ENCODE data around the gene PIF1.

PIF1 gene

DNA sequence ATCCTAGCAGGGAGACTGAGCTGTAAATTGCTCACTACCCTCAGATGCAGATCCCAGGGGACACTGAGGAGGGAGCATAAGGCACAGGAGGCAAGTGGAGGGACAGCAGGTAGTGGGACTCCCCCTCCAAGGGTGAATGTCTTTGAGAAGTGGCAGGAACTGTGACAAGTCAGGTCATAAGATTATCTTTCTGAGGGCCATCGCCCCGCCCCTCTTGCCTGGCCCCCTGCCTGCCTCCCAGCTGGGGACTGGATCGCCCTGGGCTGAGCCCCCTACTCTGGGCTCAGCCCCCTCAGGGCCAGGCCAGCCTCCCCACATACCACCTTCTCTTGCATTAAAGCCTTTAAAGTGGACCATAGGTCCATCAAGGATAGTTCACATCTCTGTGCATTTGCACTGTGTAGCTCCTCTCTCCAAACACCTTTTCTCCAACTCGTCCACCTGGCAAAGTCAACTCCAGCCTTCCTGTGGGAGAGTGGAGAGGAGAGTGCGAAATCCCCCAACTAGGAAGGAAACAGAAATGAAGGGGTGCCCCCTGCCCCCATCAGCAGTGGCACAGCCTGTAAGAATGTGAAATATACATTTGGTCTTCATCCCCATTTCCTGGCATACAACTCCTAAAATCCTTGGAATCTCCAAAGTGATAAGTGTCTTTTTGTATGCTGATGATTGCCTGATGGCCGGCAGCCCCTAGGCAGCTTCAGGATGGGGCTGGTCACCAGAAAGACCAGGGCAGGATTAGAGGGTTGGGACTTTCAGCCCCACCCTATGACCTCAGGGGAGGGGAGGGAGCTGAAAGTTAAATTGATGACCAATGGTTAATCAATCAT lies 14.7 kb downstream of the PIF1 start:
- DNase-seq (ENCODE audit: low read depth in 2 of 2): no peak
- TF ChIP-seq, protein P1, sequence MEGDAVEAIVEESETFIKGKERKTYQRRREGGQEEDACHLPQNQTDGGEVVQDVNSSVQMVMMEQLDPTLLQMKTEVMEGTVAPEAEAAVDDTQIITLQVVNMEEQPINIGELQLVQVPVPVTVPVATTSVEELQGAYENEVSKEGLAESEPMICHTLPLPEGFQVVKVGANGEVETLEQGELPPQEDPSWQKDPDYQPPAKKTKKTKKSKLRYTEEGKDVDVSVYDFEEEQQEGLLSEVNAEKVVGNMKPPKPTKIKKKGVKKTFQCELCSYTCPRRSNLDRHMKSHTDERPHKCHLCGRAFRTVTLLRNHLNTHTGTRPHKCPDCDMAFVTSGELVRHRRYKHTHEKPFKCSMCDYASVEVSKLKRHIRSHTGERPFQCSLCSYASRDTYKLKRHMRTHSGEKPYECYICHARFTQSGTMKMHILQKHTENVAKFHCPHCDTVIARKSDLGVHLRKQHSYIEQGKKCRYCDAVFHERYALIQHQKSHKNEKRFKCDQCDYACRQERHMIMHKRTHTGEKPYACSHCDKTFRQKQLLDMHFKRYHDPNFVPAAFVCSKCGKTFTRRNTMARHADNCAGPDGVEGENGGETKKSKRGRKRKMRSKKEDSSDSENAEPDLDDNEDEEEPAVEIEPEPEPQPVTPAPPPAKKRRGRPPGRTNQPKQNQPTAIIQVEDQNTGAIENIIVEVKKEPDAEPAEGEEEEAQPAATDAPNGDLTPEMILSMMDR (IDR thresholded peaks at IDR 0.05; ENCODE audit: low read depth, low read length): no peak
- no peak overlapping the region for H3K4me3 ChIP-seq (replicated peaks in 1 of 2; ENCODE audit: low read depth in 2 of 2, low read length in 2 of 2)

DNA sequence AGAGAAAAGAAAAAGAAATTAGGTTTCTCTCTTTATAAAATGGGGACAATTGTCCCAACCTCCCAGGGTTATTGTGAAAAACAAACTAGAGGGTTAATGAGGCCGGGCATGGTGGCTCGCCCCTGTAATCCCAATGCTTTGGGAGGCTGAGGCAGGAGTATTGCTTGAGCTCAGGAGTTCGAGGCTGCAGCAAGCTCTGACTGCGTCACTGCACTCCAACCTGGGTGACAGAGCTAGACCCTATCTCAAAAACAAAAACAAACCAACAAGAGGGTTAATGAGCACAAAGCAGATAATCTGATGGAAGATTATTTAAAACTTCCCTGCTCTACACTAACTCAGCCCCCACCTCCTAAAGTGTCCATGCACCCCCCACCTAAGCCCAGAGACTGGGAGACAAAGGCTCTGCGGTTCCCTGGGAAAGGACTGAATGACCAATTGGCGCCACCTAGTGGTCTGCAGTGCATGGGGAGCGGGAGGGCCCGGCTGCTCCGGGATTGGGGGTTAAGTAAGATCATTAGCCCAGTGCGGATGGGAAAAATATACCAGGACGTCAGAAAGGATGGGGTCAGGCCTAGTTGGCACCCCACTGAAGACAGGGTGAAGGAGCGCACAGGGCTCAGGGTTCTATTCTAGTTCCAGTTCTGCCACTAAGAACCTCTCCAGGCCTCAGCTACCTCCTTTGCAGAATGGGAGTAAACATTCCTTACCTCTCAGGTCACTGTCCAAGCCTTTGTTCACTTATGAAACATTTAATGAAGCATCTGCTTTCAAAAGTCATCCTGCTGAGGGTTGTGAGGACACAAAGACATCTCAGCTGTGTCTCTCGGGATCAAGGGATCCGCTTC lies 15.6 kb downstream of the PIF1 start:
- TF ChIP-seq, protein P1 (IDR thresholded peaks at IDR 0.05; ENCODE audit: low read depth, low read length): peak; percentile 97
- no peak overlapping the region for H3K4me3 ChIP-seq (replicated peaks in 1 of 2; ENCODE audit: low read depth in 2 of 2, low read length in 2 of 2)
- DNase-seq (ENCODE audit: low read depth in 2 of 2): peak; percentile 77 to 81

DNA sequence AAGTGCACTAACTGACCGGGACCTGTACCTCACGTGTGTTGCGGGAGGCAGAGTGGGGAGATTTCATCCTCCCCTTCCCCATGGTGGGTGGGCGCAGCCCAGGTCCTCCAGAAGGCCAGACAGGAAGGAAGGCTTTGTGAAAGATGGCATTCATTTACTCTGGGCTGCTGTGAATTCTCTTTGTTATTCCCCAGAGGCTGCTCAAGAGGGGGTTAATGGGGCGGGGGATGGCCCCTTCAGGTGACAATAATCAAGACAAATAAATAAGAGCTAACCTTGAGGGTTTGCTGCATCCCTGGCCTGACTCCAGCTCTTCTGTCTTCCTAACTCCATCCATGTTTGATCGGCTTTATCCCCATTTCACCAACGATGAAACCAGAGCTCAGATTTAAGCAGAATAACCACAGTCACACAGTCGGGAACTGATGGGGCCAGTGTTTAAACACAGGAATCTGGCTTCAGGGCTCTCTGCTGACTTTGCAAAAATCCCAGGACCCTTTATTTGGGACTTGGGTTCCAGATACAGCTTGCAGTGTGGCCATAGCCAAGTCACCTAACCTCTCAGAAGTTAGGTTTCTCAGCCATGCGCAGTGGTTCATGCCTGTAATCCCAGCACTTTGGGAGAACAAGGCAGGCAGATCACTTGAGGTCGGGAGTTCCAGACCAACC lies 16.5 kb downstream of the PIF1 start:
- no peak overlapping the region for H3K4me3 ChIP-seq (replicated peaks in 1 of 2; ENCODE audit: low read depth in 2 of 2, low read length in 2 of 2)
- DNase-seq (ENCODE audit: low read depth in 2 of 2): no peak
- TF ChIP-seq, protein P1 (IDR thresholded peaks at IDR 0.05; ENCODE audit: low read depth, low read length): no peak

DNA sequence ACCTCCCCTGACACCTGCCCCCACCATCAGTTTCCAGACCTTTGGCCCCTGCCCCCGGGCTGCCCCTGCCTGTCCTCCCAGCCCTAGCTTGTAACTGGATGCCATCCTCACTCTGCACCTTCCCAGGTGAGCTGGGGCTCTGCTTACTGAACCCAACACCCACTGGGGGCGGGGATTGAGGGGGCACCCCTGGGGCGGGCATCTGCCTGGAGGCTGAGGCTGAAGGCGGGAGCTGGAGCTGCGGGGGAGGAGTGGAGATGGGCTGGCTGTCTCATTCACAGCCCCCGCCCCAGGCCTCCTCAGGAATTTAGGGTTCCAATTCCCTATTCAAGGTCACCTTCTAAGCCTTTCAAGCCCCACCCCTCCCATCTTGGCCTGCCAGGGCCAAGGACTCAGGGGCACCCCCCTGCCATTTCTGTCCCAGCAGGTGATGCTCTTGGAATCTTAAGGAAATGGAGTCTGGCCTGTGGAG lies 17.7 kb downstream of the PIF1 start:
- TF ChIP-seq, protein P1 (IDR thresholded peaks at IDR 0.05; ENCODE audit: low read depth, low read length): no peak
- no peak for DNase-seq (ENCODE audit: low read depth in 2 of 2)
- H3K4me3 ChIP-seq (replicated peaks in 1 of 2; ENCODE audit: low read depth in 2 of 2, low read length in 2 of 2): no peak overlapping the region

DNA sequence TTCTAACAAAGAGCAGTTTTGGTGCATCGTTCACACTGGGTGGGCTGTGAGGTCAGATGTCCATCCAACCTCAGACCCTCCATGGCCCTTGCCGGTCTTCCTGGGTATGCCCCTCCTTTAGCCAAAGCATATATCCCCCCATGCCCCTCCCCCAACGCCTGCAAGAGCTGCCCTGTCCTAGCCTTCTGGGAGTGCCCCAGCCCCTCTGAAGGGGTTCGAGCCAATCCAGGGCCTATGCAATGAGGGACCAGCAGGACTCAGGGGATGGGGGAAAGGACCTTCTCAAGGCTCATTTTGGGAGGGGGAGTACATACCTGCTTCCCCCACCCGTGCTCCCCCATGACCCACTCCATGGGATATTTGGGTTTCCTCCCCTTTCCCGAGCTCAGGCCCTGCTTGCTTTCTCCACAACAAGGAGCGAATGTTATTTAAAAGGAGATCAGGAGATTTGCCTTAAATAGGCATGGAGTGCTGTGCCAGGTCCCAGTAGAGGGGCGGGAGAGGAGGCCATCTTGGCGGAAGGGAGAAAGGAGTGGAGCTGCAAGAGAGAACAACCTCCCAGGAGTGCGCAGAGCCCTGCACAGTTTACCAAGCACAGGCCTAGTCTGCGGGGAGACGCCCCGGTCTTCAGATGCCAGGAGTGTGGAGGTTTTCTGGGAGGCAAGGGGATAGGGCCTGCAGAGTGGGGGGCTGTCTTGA lies 18.2 kb downstream of the PIF1 start:
- no peak overlapping the region for H3K4me3 ChIP-seq (replicated peaks in 1 of 2; ENCODE audit: low read depth in 2 of 2, low read length in 2 of 2)
- no peak for DNase-seq (ENCODE audit: low read depth in 2 of 2)
- TF ChIP-seq, protein P1 (IDR thresholded peaks at IDR 0.05; ENCODE audit: low read depth, low read length): no peak

DNA sequence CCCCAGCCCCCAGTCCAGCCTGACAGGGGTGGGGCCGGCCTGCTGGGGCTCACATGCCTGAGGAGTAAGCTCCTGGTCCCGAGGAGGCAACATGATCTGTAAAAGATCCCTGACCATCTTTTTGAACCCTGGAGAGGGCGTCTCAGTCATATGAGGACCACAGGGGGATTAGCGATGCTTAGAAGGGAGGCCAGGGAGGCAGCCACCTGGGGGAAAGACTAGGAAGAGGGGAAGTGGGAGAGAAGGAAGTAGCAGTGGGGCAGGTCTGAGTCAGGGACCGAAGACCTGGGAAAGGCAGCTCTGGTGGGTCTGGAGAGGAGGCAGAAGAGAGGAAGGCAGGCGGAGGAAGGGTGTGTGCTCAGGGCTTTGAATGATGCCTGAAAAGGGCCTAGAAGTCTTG lies 18.9 kb downstream of the PIF1 start:
- no peak for DNase-seq (ENCODE audit: low read depth in 2 of 2)
- TF ChIP-seq, protein P1 (IDR thresholded peaks at IDR 0.05; ENCODE audit: low read depth, low read length): no peak
- no peak overlapping the region for H3K4me3 ChIP-seq (replicated peaks in 1 of 2; ENCODE audit: low read depth in 2 of 2, low read length in 2 of 2)
